ENCODE data around the gene MTPN.

MTPN gene

GRCh38 chr7:135964791-135965190 lies 12.4 kb downstream of the MTPN start:
- TF ChIP-seq CTCF (IDR thresholded peaks at IDR 0.05; ENCODE audit: insufficient read depth, low read length, missing control alignments) = no peak
- DNase-seq (ENCODE audit: low read depth, low spot score) = no peak
- POLR2A ChIA-PET = no interaction called here
- CTCF ChIA-PET = no interaction called here
- no peak overlapping the region for H3K4me3 ChIP-seq (ENCODE audit: low read depth, low read length)

- ChIA-PET POLR2A (no interaction called here), CTCF (no interaction called here)
- DNase-seq (ENCODE audit: low read depth, low spot score) = no peak
- H3K4me3 ChIP-seq (ENCODE audit: low read depth, low read length) = no peak overlapping the region
- TF ChIP-seq CTCF (IDR thresholded peaks at IDR 0.05; ENCODE audit: insufficient read depth, low read length, missing control alignments) = no peak
These were observed 12.9 kb downstream of the MTPN start for GRCh38 chr7:135964274-135964673.

- TF ChIP-seq CTCF (IDR thresholded peaks at IDR 0.05; ENCODE audit: insufficient read depth, low read length, missing control alignments) = no peak
- POLR2A ChIA-PET = no interaction called here
- H3K4me3 ChIP-seq (ENCODE audit: low read depth, low read length) = no peak overlapping the region
- DNase-seq (ENCODE audit: low read depth, low spot score) = no peak
- CTCF ChIA-PET = no interaction called here
These were observed 14.4 kb downstream of the MTPN start for GRCh38 chr7:135962802-135963201.

GRCh38 chr7:135960709-135961451 lies 16.3 kb downstream of the MTPN start:
- ChIA-PET POLR2A (no interaction called here), CTCF (no interaction called here)
- no peak for DNase-seq (ENCODE audit: low read depth, low spot score)
- TF ChIP-seq CTCF (IDR thresholded peaks at IDR 0.05; ENCODE audit: insufficient read depth, low read length, missing control alignments) = no peak
- no peak overlapping the region for H3K4me3 ChIP-seq (ENCODE audit: low read depth, low read length)

GRCh38 chr7:135959646-135960363 lies 17.4 kb downstream of the MTPN start:
- no peak overlapping the region for H3K4me3 ChIP-seq (ENCODE audit: low read depth, low read length)
- ChIA-PET POLR2A (no interaction called here), CTCF (no interaction called here)
- TF ChIP-seq CTCF (IDR thresholded peaks at IDR 0.05; ENCODE audit: insufficient read depth, low read length, missing control alignments) = no peak
- no peak for DNase-seq (ENCODE audit: low read depth, low spot score)

- no peak for DNase-seq (ENCODE audit: low read depth, low spot score)
- no peak for TF ChIP-seq CTCF (IDR thresholded peaks at IDR 0.05; ENCODE audit: insufficient read depth, low read length, missing control alignments)
- CTCF ChIA-PET = no interaction called here
These were observed 19.0 kb downstream of the MTPN start for GRCh38 chr7:135958173-135958572.

More at GRCh38 chr7:135958173-135958572, 19.0 kb downstream of the MTPN start:
- POLR2A ChIA-PET = no interaction called here
- H3K4me3 ChIP-seq (ENCODE audit: low read depth, low read length) = no peak overlapping the region
